HuH-7.5 (cell line): ENCODE data around the gene DAZAP1.
A peak's percentile ranks its signal among the peaks of the same experiment; 100 is the strongest.
"Not testable (repeated sequence)": the region's sequence is repeated elsewhere in the genome, so short reads cannot be mapped to it uniquely, and the experiment has no call there.

ENCODE experiments used
- DNase-seq: peaks from one replicate; pipeline ENCODE4 v3.0.0; 2011; ENCODE audit warnings: low spot score

The DAZAP1 gene

DNA sequence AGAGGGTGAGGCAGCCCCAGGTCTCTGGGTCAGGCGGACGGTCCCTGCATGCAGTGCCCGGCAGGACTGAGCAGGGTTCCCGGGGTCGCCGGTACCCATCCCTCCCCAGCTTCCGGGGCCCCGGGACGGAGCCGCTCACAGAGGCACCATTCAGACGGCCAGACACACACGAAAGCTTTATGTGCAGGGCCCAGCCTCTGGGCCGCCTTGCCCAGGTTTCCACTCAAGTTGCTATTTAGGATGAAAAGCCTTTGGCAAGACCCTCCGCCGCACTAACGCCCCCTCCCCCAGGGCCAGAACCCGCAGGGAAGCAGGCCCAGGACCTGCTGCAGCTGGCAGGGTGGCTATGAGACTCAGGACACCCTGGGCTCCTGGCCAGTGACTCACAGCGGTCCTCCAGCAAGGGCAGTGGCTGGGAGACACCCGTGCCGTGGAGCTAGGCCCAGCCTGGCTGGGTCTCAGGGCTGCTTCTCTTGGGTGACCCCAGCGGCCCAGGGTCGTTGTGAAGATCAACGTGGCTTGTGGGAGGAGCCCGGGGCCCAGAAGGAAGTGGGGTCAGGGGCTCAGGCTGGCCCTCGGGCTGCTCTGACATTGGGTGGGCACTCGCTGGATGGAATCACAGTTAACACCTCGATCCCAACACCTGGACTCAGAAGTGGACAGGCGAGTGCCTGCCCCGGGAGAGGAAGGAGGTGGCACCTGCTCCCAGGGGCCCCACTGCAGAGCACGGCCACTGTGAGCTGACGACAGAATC is 66.8 kb downstream of the DAZAP1 start:
- no peak for DNase-seq

- no peak for DNase-seq
Measured at GRCh38 chr19:1474765-1475351, 67.5 kb downstream of the DAZAP1 start.

DNA sequence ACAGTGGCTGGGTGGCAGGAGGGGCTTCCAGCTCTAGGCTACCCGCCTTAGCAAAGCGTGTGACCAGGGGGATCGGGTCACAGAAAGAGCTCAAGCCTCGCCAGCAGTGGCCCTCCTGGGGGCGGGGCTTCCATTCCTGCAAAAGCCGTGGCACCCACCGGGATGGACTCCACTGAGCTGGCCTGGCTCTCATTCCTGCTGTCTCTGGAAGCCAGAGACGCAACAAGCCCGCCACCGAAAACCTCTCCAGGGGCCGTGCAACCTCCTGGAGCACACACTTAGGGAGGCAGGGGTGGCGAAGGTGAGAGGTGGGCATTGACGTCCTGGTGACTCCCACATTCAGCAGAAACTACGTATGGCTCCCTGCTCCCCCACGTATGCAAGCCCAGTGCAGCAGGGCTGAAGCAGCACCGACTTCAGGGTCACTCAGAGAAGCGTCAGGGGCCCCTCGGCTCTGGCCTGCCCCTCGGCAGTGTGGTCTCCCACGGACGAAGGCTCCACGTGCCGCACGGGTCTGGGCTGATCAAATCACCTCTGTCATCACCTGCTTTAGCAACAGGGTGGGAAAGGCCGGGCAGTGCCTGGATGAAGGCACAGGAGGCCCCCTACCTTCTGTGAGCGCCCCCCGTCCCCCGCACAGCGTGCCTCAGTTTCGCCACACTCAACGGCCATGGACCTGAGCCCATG is 68.5 kb downstream of the DAZAP1 start:
- no peak for DNase-seq

GRCh38 chr19:1477056-1477455 is 69.7 kb downstream of the DAZAP1 start:
- DNase-seq: not testable (repeated sequence)

DNA sequence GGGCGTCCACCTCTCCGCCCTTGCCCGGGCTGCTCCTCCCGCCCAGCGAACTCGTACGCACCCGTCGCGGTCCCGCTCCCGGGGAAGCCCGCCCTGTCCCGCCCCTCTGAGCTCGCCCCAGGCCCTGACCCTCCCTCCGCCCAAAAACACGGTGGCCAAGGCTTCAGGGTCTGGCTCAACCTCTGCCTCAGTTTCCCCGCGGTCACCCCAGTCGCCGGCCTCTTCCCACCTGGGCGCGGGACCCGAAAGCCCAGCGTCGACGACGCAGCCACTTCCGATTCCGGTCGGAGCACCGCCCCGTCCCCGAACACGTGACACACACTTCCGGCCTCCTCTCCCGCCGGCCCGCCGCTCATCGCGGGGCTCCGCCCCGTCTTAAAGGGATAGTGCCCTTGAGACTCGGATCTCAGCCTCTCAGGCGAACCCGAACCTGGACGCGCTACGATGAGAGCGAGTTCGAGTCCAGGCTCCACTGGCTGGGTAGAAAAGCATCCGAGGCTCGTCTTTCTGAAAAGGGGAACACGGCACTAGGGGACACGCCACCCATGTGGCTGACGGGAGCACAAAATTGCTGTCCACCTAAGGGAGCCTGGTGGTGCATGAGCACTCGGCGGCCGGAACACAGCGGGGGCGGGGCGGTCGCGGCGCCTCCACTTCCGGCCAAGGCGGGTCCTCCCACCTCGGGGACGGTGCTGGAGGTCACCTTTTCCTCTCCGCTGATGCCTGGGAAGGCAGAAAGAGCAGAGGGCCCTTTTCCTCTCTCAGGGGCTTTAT is 71.7 kb downstream of the DAZAP1 start, which contains the start of gene C19orf25:
Gene C19orf25, minus strand, starts transcription at position 282 of the 774 bp plus-strand sequence. CDS start 312 bp downstream, outside the sequence.
- DNase-seq: peak; percentile 99

GRCh38 chr19:1481224-1481892 is 74.0 kb downstream of the DAZAP1 start:
- no peak for DNase-seq

- no peak for DNase-seq
Measured at GRCh38 chr19:1481893-1482360, 74.5 kb downstream of the DAZAP1 start.

GRCh38 chr19:1482361-1483130 is 75.2 kb downstream of the DAZAP1 start:
- DNase-seq: no peak

DNA sequence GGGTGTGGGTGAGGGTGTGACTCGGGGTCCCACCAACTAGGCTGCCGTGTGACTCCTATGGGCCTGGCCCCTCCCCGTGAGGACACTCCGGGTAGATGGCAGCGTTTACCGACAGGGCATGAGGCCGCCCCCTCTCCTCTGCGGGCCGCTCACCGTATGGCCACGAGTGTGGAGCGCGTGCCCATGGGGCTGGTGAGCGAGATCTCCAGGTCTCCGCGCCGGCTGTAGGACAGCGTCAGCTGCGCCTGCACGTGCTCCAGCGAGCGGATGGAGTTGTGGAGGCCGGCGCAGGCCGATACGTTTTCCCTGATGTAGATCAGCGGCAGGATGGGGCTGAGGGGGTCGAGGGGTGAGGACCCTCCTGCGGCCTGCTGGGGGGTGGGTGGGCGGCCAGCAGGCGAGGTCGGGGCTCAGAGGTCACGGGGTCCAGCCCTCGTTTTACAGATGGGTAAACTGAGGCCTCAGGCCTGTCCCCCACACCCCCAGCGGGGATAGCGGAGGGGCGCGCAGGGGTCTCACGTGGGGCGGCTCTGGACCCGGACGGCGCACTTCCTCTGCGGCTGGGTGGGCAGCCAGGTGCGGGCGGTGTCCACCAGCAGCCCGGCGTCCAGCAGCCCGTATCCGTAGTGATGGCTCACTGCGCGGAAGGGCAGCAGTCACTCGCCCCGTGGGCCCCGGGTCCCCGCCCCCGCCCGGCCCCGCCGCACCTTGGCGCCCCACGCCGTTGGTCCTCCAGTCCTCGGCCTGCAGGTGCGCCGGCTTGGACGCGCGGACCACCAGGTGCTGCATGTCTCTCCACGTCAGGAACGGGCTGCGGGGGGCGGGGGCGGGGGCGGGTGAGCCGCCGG is 76.0 kb downstream of the DAZAP1 start:
- DNase-seq: no peak

- no peak for DNase-seq
Measured at GRCh38 chr19:1483979-1484428, 76.6 kb downstream of the DAZAP1 start.
